ENCODE results near the gene TMEM35A. TPM values are rescaled to one million over a fixed set of nuclear protein-coding genes. Genes with fewer than 3 reads are reported as not detected.

TMEM35A gene, protein sequence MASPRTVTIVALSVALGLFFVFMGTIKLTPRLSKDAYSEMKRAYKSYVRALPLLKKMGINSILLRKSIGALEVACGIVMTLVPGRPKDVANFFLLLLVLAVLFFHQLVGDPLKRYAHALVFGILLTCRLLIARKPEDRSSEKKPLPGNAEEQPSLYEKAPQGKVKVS
- total RNA-seq, result 0.51 and 0.56 TPM in 2 replicates

DNA sequence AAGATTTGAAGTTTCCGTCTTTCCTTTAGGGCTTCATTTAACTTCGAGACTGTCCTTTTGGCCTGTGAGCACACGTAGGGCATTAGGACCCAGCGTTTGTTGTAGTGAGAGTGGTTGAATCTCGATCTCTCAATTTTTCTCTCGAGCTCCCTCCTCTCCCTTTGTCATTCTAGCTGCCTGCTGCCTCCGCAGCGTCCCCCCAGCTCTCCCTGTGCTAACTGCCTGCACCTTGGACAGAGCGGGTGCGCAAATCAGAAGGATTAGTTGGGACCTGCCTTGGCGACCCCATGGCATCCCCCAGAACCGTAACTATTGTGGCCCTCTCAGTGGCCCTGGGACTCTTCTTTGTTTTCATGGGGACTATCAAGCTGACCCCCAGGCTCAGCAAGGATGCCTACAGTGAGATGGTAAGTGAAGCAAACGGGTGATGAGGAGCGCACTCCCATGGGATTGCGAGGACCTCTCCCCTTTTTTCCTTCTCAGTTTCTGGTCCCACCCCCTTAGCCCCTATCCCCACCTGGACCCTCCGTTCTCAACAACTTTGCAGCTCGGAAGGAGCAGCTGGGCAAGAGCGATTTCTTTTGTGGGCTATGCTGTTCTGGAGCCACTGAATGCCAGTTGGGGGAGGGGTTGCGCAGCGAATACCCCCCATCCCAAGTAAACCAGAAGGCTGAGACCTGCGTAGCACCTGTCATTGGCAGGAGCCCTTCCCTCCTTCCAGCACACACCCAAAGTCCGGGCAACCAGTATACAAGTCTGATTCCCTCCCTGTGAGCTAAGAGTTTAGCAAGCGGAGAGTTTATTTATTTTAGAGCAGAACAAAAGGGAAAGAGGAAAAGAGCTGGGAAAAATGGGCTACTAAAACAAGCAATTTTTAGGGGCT, at the start of gene TMEM35A:
Gene TMEM35A (plus strand): TSS at position 164 of the 883 bp plus-strand sequence. CDS start 124 bp downstream, at position 288.

DNA sequence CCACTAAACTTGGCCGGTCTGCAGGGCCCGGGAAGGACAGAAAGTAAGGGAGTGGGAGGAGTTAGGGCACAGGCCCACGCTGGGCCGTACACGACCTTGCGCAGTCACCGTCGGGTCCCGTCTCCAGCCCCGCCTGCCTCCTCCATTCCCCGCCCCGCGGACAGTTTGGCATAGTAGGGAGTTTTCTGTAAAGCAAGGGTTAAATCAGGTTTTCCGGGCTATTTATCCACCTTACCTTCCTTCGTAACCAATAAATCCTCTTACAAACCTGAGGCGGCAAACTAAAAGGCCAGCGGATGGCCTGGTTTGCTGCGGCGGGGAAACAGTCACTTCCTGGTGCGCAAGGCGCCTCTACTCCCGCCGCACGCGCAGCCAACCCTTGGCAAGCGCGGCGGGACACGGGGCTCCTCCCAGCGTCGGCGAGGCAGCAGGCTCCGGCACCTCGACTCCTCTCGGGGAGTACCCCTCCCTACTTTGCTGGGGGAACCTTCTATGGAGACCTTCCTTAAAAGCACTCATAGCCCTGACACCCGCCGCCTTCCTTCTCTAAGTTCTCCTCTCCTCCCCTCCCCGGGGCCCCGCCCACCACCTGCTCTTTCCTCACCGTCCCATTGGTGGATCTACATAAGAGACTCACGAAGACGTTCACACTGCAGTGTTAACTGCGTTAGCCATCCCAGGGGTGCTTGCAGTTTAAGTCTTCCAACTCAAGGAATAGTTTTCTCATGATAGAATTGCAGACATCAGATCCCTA, 27.0 kb upstream of the TMEM35A start, which contains the start of gene TRMT2B:
Gene TRMT2B (minus strand): TSS at position 563 of the 754 bp plus-strand sequence. CDS start 9,822 bp downstream, outside the sequence.

DNA sequence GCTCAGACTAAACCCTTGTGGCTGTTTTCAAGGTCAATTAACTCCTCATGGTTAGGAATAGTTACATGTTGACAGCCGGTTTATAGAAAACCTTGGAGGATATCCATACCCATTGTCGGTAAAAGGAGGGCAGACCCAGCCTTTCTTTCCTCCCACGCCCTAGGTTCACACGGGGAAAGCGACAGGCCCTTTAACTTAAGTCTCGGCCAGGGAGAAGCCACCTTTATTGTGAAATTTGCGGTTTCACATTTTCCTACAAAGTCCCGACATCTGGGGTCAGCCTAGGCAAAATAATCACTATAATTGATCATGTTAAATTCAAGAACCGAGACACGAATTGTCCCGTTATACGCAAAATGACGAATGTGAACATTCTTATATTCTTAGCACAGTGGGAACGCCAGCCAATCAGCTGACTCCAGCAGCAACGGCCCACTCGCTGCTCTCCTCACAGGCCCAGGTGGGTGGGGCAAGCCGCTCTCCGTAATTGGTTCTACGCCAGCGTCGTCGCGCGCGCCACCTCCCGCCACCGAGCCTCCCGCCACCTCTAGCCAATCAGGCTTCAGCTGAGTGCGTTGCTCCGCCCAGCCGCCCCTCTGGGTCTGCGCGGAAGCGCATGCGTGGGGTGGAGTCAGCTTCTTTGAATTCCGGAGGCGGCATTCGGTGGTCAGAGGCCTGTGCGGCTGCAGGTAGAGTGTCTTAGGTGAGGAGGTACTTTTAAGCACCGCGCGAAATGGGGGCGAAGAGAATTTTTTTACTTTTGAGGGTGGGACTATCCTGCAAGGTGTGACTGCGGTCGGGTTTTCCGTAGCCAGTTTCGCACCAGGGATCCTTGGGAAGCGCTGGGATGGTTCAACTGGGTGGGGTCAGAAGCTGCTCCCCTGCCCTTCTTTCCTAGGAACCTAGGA, 19.1 kb downstream of the TMEM35A start, which contains the start of gene CENPI:
Gene CENPI (plus strand): TSS at position 659 of the 908 bp plus-strand sequence. CDS start 2,867 bp downstream, outside the sequence.

Other genes starting within 250 kb of the TMEM35A start
- gene NOX1, start 204.5 kb upstream of the TMEM35A start, total RNA-seq, result not detected in 2 replicates
- gene XKRX, start 150.0 kb upstream of the TMEM35A start, total RNA-seq, result 1.1 and 1.6 TPM in 2 replicates
- not detected in 2 replicates for gene ARL13A, start 109.2 kb upstream of the TMEM35A start, total RNA-seq
- gene TRMT2B, start 26.8 kb upstream of the TMEM35A start, total RNA-seq, result 8.6 and 9.7 TPM in 2 replicates
- gene CENPI, start 19.3 kb downstream of the TMEM35A start, total RNA-seq, result 11.9 and 16.1 TPM in 2 replicates
- under 0.01 and 0.09 TPM in 2 replicates for gene DRP2, start 140.9 kb downstream of the TMEM35A start, total RNA-seq
- not detected in 2 replicates for gene TAF7L, start 212.5 kb downstream of the TMEM35A start, total RNA-seq

All from airway epithelial cell (primary cell).